IMR-90 (cell line): ENCODE data around the gene GUCY1B1. TPM values are rescaled to one million over a fixed set of nuclear protein-coding genes. Genes with fewer than 3 reads are reported as not detected.

Experiments
- ATAC-seq: fragments of 200-7000 bp; cut with Tn5 transposase; 2 replicates; pipeline ENCODE4 v1.9.1; 2020; ENCODE audit warnings: low read depth, mild to moderate bottlenecking, moderate library complexity
- BruUV-seq: library from RNA; stranded (reverse); fragments of 400-500 nt; replicated peaks from 2 replicates; lab custom pipeline; 2021; lab: Mats Ljungman, UMichigan
- CTCF ChIA-PET: fragments of 300-600 bp; formaldehyde crosslinking; extraction: SDS; loops from one replicate; lab custom pipeline; 2021; ENCODE audit warnings: antibody characterized with exemption; lab: Yijun Ruan, JAX
- POLR2A ChIA-PET: fragments of 300-600 bp; sonication (Branson Sonifier 250); formaldehyde crosslinking; loops from one replicate; lab custom pipeline; 2022; ENCODE audit warnings: antibody characterized with exemption; ENCODE audit not compliant: unreplicated experiment; lab: Charles Lee
- DNase-seq: peaks from one replicate; pipeline ENCODE4 v3.0.0; 2013
- H2AFZ ChIP-seq: replicated peaks from 2 replicates; pipeline ENCODE3; 2013; ENCODE audit warnings: low read length, mild to moderate bottlenecking; ENCODE audit not compliant: poor library complexity
- H2AK5ac ChIP-seq: 2 replicates; pipeline ENCODE4 v1.6.1; 2013; ENCODE audit warnings: low read depth, low read length, inconsistent platforms
- H2AK9ac ChIP-seq: replicated peaks from 2 replicates; pipeline ENCODE3; 2013; ENCODE audit warnings: mild to moderate bottlenecking, low read depth, low read length, moderate library complexity; ENCODE audit not compliant: poor library complexity
- H2BK120ac ChIP-seq: 2 replicates; pipeline ENCODE4 v1.6.1; 2013; ENCODE audit warnings: low read depth, low read length, inconsistent platforms
- H2BK15ac ChIP-seq: 3 replicates; pipeline ENCODE4 v1.6.1; 2013; ENCODE audit warnings: low read depth, low read length, inconsistent platforms
- H2BK20ac ChIP-seq: 2 replicates; pipeline ENCODE4 v1.6.1; 2013; ENCODE audit warnings: low read depth, mild to moderate bottlenecking, inconsistent platforms, low read length, moderate library complexity
- H2BK5ac ChIP-seq: 2 replicates; pipeline ENCODE4 v1.6.1; 2013; ENCODE audit warnings: mild to moderate bottlenecking, low read depth, low read length, inconsistent platforms; ENCODE audit not compliant: poor library complexity, severe bottlenecking
- H3K14ac ChIP-seq: replicated peaks from 2 replicates; pipeline ENCODE4 v1.6.1; 2013; ENCODE audit warnings: low read depth, low read length, inconsistent platforms
- H3K18ac ChIP-seq: 2 replicates; pipeline ENCODE4 v1.6.1; 2013; ENCODE audit warnings: low read depth, low read length, control low read depth
- H3K23ac ChIP-seq: 2 replicates; pipeline ENCODE4 v1.6.1; 2013; ENCODE audit warnings: low read depth, low read length, inconsistent platforms
- H3K27ac ChIP-seq: 2 replicates; pipeline ENCODE4 v1.5.1; 2013; ENCODE audit warnings: mild to moderate bottlenecking, control low read depth, low read length; ENCODE audit not compliant: insufficient read depth
- H3K27me3 ChIP-seq: 2 replicates; pipeline ENCODE4 v1.6.1; 2013; ENCODE audit warnings: low read length; ENCODE audit not compliant: control insufficient read depth, insufficient read depth
- H3K36me3 ChIP-seq: 2 replicates; pipeline ENCODE4 v1.6.1; 2013; ENCODE audit warnings: low read length, mixed read lengths; ENCODE audit not compliant: control insufficient read depth, insufficient read depth
- H3K4ac ChIP-seq: 2 replicates; pipeline ENCODE4 v1.6.1; 2013; ENCODE audit warnings: low read depth, low read length, inconsistent platforms
- H3K4me1 ChIP-seq: 2 replicates; pipeline ENCODE4 v1.6.1; 2013; ENCODE audit warnings: low read length, mixed read lengths; ENCODE audit not compliant: control insufficient read depth, insufficient read depth
- H3K4me2 ChIP-seq: 2 replicates; pipeline ENCODE4 v1.6.1; 2013; ENCODE audit warnings: low read depth, mild to moderate bottlenecking, control low read depth, low read length, moderate library complexity
- H3K4me3 ChIP-seq: 2 replicates; pipeline ENCODE4 v1.5.1; 2013; ENCODE audit warnings: low read depth, mild to moderate bottlenecking, control low read depth, low read length, moderate library complexity; ENCODE audit not compliant: insufficient read depth
- H3K56ac ChIP-seq: 2 replicates; pipeline ENCODE4 v1.6.1; 2013; ENCODE audit warnings: low read length, inconsistent platforms; ENCODE audit not compliant: insufficient read depth; ENCODE audit errors: extremely low read depth
- H3K79me1 ChIP-seq, 2 experiments: 2 replicates each; pipeline ENCODE4 v1.6.1; 2013; ENCODE audit warnings: low read length in 2 of 2, inconsistent platforms in 1 of 2, low read depth in 1 of 2
- H3K9ac ChIP-seq: 2 replicates; pipeline ENCODE4 v1.6.1; 2013; ENCODE audit warnings: low read depth, low read length, control low read depth
- H3K9me1 ChIP-seq: 2 replicates; pipeline ENCODE4 v1.6.1; 2013; ENCODE audit warnings: low read length, inconsistent platforms; ENCODE audit not compliant: insufficient read depth
- H3K9me3 ChIP-seq: 2 replicates; pipeline ENCODE4 v1.6.1; 2013; ENCODE audit warnings: low read length; ENCODE audit not compliant: control insufficient read depth, insufficient read depth
- H4K20me1 ChIP-seq: 2 replicates; pipeline ENCODE4 v1.6.1; 2013; ENCODE audit warnings: low read length, inconsistent platforms; ENCODE audit not compliant: insufficient read depth
- H4K5ac ChIP-seq: 2 replicates; pipeline ENCODE4 v1.6.1; 2013; ENCODE audit warnings: mild to moderate bottlenecking, low read depth, low read length, control low read depth
- H4K8ac ChIP-seq, 2 experiments: 2 replicates each; pipeline ENCODE4 v1.6.1; 2013; ENCODE audit warnings: low read depth in 2 of 2, low read length in 2 of 2, control low read depth in 1 of 2, inconsistent platforms in 1 of 2
- H4K91ac ChIP-seq: 2 replicates; pipeline ENCODE4 v1.6.1; 2013; ENCODE audit warnings: low read depth, low read length, inconsistent platforms; ENCODE audit not compliant: insufficient read depth
- BHLHE40 ChIP-seq: fragments of 150-350 bp; IDR thresholded peaks from 2 replicates; pipeline ENCODE4 v1.6.1; 2016; ENCODE audit warnings: mild to moderate bottlenecking, low read depth, low read length
- CEBPB ChIP-seq: IDR thresholded peaks from 2 replicates; pipeline ENCODE4 v1.6.1; 2012; ENCODE audit warnings: low read depth, low read length, improper control_type of control experiment
- CHD1 ChIP-seq: IDR thresholded peaks from 2 replicates; pipeline ENCODE4 v1.6.1; 2012; ENCODE audit warnings: low read depth, low read length, improper control_type of control experiment
- POLR2A ChIP-seq: IDR thresholded peaks from 2 replicates; pipeline ENCODE4 v1.6.1; 2012; ENCODE audit warnings: mild to moderate bottlenecking, low read depth, low read length
- RAD21 ChIP-seq: IDR thresholded peaks from 2 replicates; pipeline ENCODE4 v1.6.1; 2012; ENCODE audit warnings: low read length, improper control_type of control experiment
- RCOR1 ChIP-seq: IDR thresholded peaks from 2 replicates; pipeline ENCODE4 v1.6.1; 2012; ENCODE audit warnings: mild to moderate bottlenecking, low read length, improper control_type of control experiment; ENCODE audit not compliant: insufficient replicate concordance
- SMC3 ChIP-seq: fragments of 150-350 bp; IDR thresholded peaks from 2 replicates; pipeline ENCODE4 v1.6.1; 2016; ENCODE audit warnings: low read depth, mild to moderate bottlenecking, antibody characterized with exemption, low read length, moderate library complexity
- WGBS, 2 experiments: methylation state at CpG; one replicate each; pipeline versions ENCODE4 v1.1.5 to v1.1.7; 2013; ENCODE audit warnings: missing lambda C conversion rate in 2 of 2; ENCODE audit not compliant: insufficient read length in 1 of 2; ENCODE audit errors: extremely low coverage in 2 of 2; 5-methylcytosine and 5-hydroxymethylcytosine counted together
- dilution Hi-C: fragments of 300-500 bp; cut with HindIII; formaldehyde crosslinking; loops from one replicate; pipeline ENCODE4 v1.14.3; 2018; ENCODE audit warnings: low sequenced_read_pairs; ENCODE audit not compliant: unreplicated experiment
- in situ Hi-C: fragments of 300-500 bp; cut with MboI; formaldehyde crosslinking; loops from 3 replicates; pipeline ENCODE4 v1.14.3; 2019; ENCODE audit warnings: low sequenced_read_pairs, inconsistent platforms, mixed read lengths
- intact Hi-C: fragments of 100-400 bp; cut with micrococcal nuclease; formaldehyde crosslinking; loops from 2 replicates; pipeline ENCODE4 v1.10.0; 2022
- polyA plus RNA-seq, 3 experiments: library from polyadenylated mRNA; depleted of rRNA; stranded (reverse); fragments of >200 nt; gene quantifications; 2 replicates each; pipeline ENCODE4 v1.2.3, GENCODE V29; 2012; ENCODE audit warnings: low replicate concordance in 1 of 3
- total RNA-seq: library from RNA; depleted of rRNA; stranded (reverse); fragments of >200 nt; gene quantifications from 2 replicates; pipeline ENCODE4 v1.2.3, GENCODE V29; 2012

GUCY1B1 gene
- total and polyA plus RNA-seq, 2 of the 4 experiments (the other 2 are of a cell fraction): 2.9 to 3.8 TPM

DNA sequence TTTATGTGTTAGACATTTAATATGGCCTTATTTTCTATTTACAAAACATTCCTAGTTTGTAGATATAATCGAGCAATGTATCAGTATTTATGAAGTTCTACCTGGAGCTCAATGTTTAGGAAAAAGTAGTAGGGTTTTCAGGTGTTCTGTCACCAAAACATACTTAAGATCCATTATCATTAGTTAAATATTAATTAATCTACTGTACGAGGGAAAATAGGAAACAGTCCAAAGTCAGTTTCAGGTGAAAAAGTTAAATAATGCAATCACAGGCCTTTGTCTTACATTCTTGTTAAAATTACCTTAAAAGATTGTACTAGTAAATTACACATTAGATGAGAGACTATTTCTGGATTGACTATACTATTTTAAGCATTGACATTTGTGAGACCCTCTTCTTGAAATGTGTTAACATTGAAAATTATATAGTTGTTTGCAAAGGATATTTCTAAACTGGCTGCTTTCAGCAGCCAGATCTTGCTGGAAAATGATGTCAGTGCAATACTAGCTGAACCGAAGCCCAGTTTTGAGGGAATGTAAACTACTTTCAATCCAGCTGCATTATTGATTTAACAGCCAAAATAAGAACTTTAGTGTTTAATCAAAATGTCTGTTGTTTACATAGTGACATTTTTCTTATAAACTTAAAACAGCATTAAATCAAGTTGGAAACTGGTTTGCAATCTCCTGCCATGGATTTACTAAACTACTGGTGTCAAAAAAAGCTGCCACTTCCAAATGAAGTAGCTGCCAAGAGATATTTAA, 19.3 kb downstream of the GUCY1B1 start:
- intact Hi-C loops: loop anchor here (2.0 to 5.0 kb wide), 2 partner anchors 246 to 335 kb away; no protein-coding TSS in a partner anchor
- no peaks in the 10 kb centered on the region for H3K9me1 ChIP-seq
- peak overlapping the region; percentile 39 for H4K5ac ChIP-seq
- H3K79me1 ChIP-seq: no peaks in the 10 kb centered on the region
- H2BK5ac ChIP-seq: peak overlapping the region; percentile 84
- DNase-seq: peak; percentile 84
- CTCF ChIA-PET: interaction anchor here (1.2 to 1.5 kb wide), 2 partner anchors 9 to 20 kb away, joined by 3 read pairs; no protein-coding TSS in a partner anchor
- no peak overlapping the region for H2AK5ac ChIP-seq
- H3K4me3 ChIP-seq: no peak overlapping the region
- no peaks in the 10 kb centered on the region for H3K27me3 ChIP-seq
- H2AK9ac ChIP-seq: no peak overlapping the region
- dilution Hi-C loops: no loop called here
- ATAC-seq: peak; percentile 81
- BruUV-seq: no TSS peak
- no peak overlapping the region for H3K14ac ChIP-seq
- H4K8ac ChIP-seq: no peak overlapping the region
- H3K9me3 ChIP-seq: no peaks in the 10 kb centered on the region
- H4K20me1 ChIP-seq: no peaks in the 10 kb centered on the region
- H3K36me3 ChIP-seq: peaks cover 10% of the 10 kb centered on the region; the same call in 1 of the 2 replicates
- H3K4me2 ChIP-seq: peak overlapping the region; percentile 68; the same call in 1 of the 2 replicates
- H3K18ac ChIP-seq: peak overlapping the region; percentile 91
- H3K4ac ChIP-seq: no peak overlapping the region
- no peak overlapping the region for H3K23ac ChIP-seq
- H2BK120ac ChIP-seq: no peak overlapping the region
- H2BK15ac ChIP-seq: no peak overlapping the region
- H3K27ac ChIP-seq: peak overlapping the region; percentile 75; the same call in 1 of the 2 replicates
- peaks cover 7% of the 10 kb centered on the region for H3K4me1 ChIP-seq
- no peak overlapping the region for H4K91ac ChIP-seq
- no peak overlapping the region for H3K56ac ChIP-seq
- H2AFZ ChIP-seq: no peak overlapping the region
- no peak overlapping the region for H2BK20ac ChIP-seq
- no CpG with 5 or more reads among the region's 3 CpGs for WGBS, 2 experiments
- TF ChIP-seq CEBPB (no peak), SMC3 (no peak), RCOR1 (no peak), CHD1 (no peak), POLR2A (no peak), BHLHE40 (no peak), RAD21 (no peak)
- in situ Hi-C loops: loop anchor here (25.0 kb wide), 2 partner anchors 791 to 966 kb away; no protein-coding TSS in a partner anchor
- H3K9ac ChIP-seq: no peak overlapping the region
- POLR2A ChIA-PET: no interaction called here
